Neural crest cell (in vitro differentiated cells): Measurements from ENCODE around the gene MTUS2. TPM values are rescaled to one million over a fixed set of nuclear protein-coding genes. Genes with fewer than 3 reads are reported as not detected.

Source experiments
- DNase-seq: peaks from one replicate; pipeline ENCODE4 v3.0.0; 2021; ENCODE audit warnings: low read depth, mixed read lengths, low spot score
- H3K27ac Mint-ChIP-seq: one replicate; pipeline ENCODE4 v1.8.0; 2021; ENCODE audit warnings: mild to moderate bottlenecking, mixed read lengths; ENCODE audit not compliant: unreplicated experiment
- H3K27me3 Mint-ChIP-seq: 2 replicates; pipeline ENCODE4 v1.8.0; 2021; ENCODE audit warnings: low read depth, mild to moderate bottlenecking, mixed read lengths
- H3K36me3 Mint-ChIP-seq: 2 replicates; pipeline ENCODE4 v1.8.0; 2021; ENCODE audit warnings: low read depth, mild to moderate bottlenecking, mixed read lengths
- H3K4me1 Mint-ChIP-seq: 2 replicates; pipeline ENCODE4 v1.8.0; 2021; ENCODE audit warnings: mixed read lengths
- H3K4me3 Mint-ChIP-seq: one replicate; pipeline ENCODE4 v1.8.0; 2021; ENCODE audit warnings: mild to moderate bottlenecking, mixed read lengths
- H3K9me3 Mint-ChIP-seq: 2 replicates; pipeline ENCODE4 v1.8.0; 2021; ENCODE audit warnings: mixed read lengths
- CTCF ChIP-seq: fragments of 200-600 bp; sonication (generic); conservative IDR thresholded peaks from 2 replicates; pipeline ENCODE4 v1.5.0; 2021; ENCODE audit warnings: antibody characterized with exemption, mild to moderate bottlenecking
- total RNA-seq: library from RNA; stranded (reverse); gene quantifications from 2 replicates; pipeline ENCODE4 v1.2.1, GENCODE V29; 2021

MTUS2 gene
- total RNA-seq, 1 donor from 2014 or later = 0.91 TPM

- peaks cover 9% of the 10 kb centered on the region for H3K4me1 Mint-ChIP-seq
- DNase-seq = no peak
- no peaks in the 10 kb centered on the region for H3K27me3 Mint-ChIP-seq
- H3K4me3 Mint-ChIP-seq = no peak overlapping the region
- H3K9me3 Mint-ChIP-seq = no peaks in the 10 kb centered on the region
- H3K36me3 Mint-ChIP-seq = peaks cover 22% of the 10 kb centered on the region
- peak overlapping the region; percentile 96 for H3K27ac Mint-ChIP-seq
- no peak for TF ChIP-seq CTCF
Measured at GRCh38 chr13:29519921-29520320, 699.8 kb downstream of the MTUS2 start.

- Mint-ChIP-seq H3K9me3 (no peaks in the 10 kb centered on the region), H3K27ac (no peak overlapping the region), H3K36me3 (peaks cover 22% of the 10 kb centered on the region), H3K27me3 (no peaks in the 10 kb centered on the region), H3K4me3 (no peak overlapping the region), H3K4me1 (peaks cover 9% of the 10 kb centered on the region)
- TF ChIP-seq CTCF = no peak
- DNase-seq = no peak
Measured at GRCh38 chr13:29520671-29521070, 700.5 kb downstream of the MTUS2 start.

- no peak for DNase-seq
- no peak overlapping the region for H3K4me3 Mint-ChIP-seq
- H3K27ac Mint-ChIP-seq = no peak overlapping the region
- no peaks in the 10 kb centered on the region for H3K9me3 Mint-ChIP-seq
- TF ChIP-seq CTCF = no peak
- peaks cover 22% of the 10 kb centered on the region for H3K36me3 Mint-ChIP-seq
- H3K4me1 Mint-ChIP-seq = peaks cover 9% of the 10 kb centered on the region
- no peaks in the 10 kb centered on the region for H3K27me3 Mint-ChIP-seq
Measured at GRCh38 chr13:29521336-29521735, 701.2 kb downstream of the MTUS2 start.

- DNase-seq = no peak
- TF ChIP-seq CTCF = no peak
- Mint-ChIP-seq H3K27ac (no peak overlapping the region), H3K27me3 (no peaks in the 10 kb centered on the region), H3K4me3 (no peak overlapping the region), H3K4me1 (peaks cover 11% of the 10 kb centered on the region), H3K36me3 (peaks cover 20% of the 10 kb centered on the region), H3K9me3 (no peaks in the 10 kb centered on the region)
Measured at GRCh38 chr13:29522044-29522685, 702.0 kb downstream of the MTUS2 start.

- H3K4me3 Mint-ChIP-seq = no peak overlapping the region
- DNase-seq = no peak
- H3K27ac Mint-ChIP-seq = no peak overlapping the region
- peaks cover 24% of the 10 kb centered on the region for H3K36me3 Mint-ChIP-seq
- TF ChIP-seq CTCF = no peak
- H3K27me3 Mint-ChIP-seq = no peaks in the 10 kb centered on the region
- no peaks in the 10 kb centered on the region for H3K9me3 Mint-ChIP-seq
- H3K4me1 Mint-ChIP-seq = peaks cover 23% of the 10 kb centered on the region
Measured at GRCh38 chr13:29523199-29523961, 703.2 kb downstream of the MTUS2 start.
